ENCODE data around the gene TTC7B.

Gene TTC7B

DNA sequence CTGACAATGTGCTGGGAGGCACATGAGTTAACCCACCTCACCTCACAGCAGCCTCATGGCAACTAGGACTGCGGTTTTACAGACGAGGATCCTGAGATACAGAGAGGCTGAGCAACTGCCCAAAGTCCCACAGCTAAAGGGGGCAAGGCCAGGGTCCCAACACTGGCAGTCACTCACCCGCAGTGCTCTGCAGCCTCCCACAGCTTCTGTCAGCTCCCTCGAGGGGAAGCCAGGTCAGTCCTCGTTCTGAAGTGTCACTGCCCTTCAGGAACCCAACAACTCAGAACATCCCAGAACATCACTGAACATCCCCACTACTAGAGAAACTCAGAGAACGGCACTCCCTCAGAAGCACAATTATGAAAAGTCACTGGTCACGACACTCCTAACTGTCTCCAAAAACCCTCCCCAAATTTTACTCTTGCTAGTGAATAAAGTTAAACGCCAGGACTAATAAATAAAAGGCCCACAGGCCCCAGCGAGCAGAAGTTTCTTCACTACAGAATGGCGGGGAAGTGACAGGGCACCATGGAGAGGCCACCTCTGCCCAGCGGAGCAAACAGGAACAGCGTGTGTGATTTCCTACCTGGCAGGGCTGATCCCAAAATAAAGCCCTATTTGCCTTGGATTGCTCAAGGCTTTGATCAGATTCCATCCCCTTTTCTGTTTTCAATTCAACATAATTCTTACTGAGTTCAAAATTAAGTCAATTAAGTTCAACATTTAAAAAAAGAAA, 75.1 kb downstream of the TTC7B start:
- TF ChIP-seq, protein P1, sequence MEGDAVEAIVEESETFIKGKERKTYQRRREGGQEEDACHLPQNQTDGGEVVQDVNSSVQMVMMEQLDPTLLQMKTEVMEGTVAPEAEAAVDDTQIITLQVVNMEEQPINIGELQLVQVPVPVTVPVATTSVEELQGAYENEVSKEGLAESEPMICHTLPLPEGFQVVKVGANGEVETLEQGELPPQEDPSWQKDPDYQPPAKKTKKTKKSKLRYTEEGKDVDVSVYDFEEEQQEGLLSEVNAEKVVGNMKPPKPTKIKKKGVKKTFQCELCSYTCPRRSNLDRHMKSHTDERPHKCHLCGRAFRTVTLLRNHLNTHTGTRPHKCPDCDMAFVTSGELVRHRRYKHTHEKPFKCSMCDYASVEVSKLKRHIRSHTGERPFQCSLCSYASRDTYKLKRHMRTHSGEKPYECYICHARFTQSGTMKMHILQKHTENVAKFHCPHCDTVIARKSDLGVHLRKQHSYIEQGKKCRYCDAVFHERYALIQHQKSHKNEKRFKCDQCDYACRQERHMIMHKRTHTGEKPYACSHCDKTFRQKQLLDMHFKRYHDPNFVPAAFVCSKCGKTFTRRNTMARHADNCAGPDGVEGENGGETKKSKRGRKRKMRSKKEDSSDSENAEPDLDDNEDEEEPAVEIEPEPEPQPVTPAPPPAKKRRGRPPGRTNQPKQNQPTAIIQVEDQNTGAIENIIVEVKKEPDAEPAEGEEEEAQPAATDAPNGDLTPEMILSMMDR (IDR thresholded peaks at IDR 0.05; ENCODE audit: insufficient read depth, low read length, missing control alignments) = no peak
- no peak for DNase-seq (ENCODE audit: low read depth, low spot score)
- POLR2A ChIA-PET = no interaction called here
- no peak overlapping the region for H3K4me3 ChIP-seq (ENCODE audit: low read depth, low read length)
- CTCF ChIA-PET = interaction anchor here (1.1 to 2.3 kb wide), 2 partner anchors 14 to 18 kb away, joined by 3 to 16 read pairs; no protein-coding TSS in a partner anchor

- DNase-seq (ENCODE audit: low read depth, low spot score) = no peak
- H3K4me3 ChIP-seq (ENCODE audit: low read depth, low read length) = no peak overlapping the region
- ChIA-PET POLR2A (no interaction called here), CTCF (interaction anchor here (2.3 kb wide), 1 partner anchor 19 kb away, joined by 16 read pairs; no protein-coding TSS in a partner anchor)
- TF ChIP-seq, protein P1 (IDR thresholded peaks at IDR 0.05; ENCODE audit: insufficient read depth, low read length, missing control alignments) = no peak
Observed at GRCh38 chr14:90740081-90740480, 76.1 kb downstream of the TTC7B start.

DNA sequence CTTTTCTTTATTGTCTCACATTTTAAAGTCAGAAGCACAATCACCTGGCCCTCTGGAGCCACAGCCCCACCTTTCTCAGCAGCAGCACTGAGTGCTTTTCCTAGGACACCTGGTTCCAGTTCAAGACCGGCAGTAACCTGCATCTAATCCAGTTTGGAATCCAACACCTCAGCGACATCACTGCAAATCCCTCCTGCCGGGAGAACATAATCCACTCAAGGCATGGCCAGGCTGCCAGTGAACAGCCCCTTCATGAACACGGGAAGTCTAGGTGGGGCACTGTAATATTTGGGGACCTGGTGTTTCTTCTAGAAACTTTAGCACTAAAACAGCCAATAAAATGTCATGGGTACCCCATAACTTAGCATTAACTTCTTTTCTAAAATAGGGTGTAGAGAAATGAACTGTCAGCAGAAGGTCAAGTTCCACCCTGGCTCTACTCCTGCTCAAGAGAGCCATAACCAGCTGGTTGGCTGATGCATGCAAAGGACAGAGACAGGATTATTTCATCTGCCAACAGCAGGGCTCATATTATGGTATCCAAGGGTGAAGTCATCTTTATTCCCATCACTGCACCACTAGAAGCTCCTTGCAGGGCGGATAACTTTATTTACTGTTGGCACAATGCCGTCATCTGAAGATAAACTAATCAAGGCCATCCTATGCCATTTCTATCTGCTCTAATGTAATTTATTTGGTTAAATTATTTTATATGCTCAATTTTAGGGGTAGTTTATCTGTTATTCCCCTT, 76.7 kb downstream of the TTC7B start:
- TF ChIP-seq, protein P1 (IDR thresholded peaks at IDR 0.05; ENCODE audit: insufficient read depth, low read length, missing control alignments) = no peak
- no peak for DNase-seq (ENCODE audit: low read depth, low spot score)
- H3K4me3 ChIP-seq (ENCODE audit: low read depth, low read length) = no peak overlapping the region
- ChIA-PET POLR2A (no interaction called here), CTCF (interaction anchor here (2.3 kb wide), 1 partner anchor 19 kb away, joined by 16 read pairs; no protein-coding TSS in a partner anchor)

DNA sequence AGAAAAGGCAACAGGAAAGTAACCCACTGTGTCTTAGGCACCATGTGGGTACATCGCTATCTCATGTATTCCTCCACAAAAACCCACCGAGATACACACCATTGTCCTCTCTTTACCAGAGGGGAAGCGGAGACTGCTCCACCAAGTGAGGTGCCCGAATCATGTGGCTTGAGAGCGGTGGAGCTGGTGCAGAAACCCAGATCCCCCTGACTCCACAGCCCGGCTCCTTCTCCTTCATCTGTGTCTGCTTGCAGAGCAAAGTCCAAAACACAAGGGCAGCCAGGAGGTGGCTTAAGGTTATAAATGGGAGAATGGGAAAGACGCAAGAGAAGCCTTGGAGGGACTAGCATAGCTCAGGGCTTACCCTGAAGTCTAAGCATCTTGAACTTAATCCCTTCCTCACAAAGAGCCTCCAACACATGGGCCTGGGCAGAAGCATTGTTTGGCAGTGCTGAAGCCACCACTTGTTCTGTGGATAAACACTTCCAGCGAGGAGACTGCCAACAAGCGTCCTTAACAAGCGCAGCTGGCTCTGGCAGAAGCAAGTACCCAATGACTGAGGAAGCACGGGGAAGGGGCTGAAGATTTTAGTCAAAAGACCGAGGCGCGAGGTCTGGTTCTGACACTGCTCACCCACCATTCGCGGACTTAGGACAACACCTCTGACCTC, 83.0 kb downstream of the TTC7B start:
- DNase-seq (ENCODE audit: low read depth, low spot score) = no peak
- TF ChIP-seq, protein P1 (IDR thresholded peaks at IDR 0.05; ENCODE audit: insufficient read depth, low read length, missing control alignments) = no peak
- ChIA-PET POLR2A (no interaction called here), CTCF (interaction anchor here (1.1 to 4.9 kb wide), 4 partner anchors 11 to 26 kb away, joined by 3 to 22 read pairs (median 3); no protein-coding TSS in a partner anchor)
- H3K4me3 ChIP-seq (ENCODE audit: low read depth, low read length) = no peak overlapping the region

- TF ChIP-seq, protein P1 (IDR thresholded peaks at IDR 0.05; ENCODE audit: insufficient read depth, low read length, missing control alignments) = no peak
- no peak for DNase-seq (ENCODE audit: low read depth, low spot score)
- ChIA-PET POLR2A (no interaction called here), CTCF (interaction anchor here (0.7 to 4.9 kb wide), 3 partner anchors 26 to 84 kb away, joined by 3 to 22 read pairs (median 3); no protein-coding TSS in a partner anchor)
- H3K4me3 ChIP-seq (ENCODE audit: low read depth, low read length) = no peak overlapping the region
Observed at GRCh38 chr14:90732718-90733117, 83.5 kb downstream of the TTC7B start.
